HG03064 (cell line): ENCODE measurements around the gene FCER1G.
"Not testable (repeated sequence)": the region's sequence is repeated elsewhere in the genome, so short reads cannot be mapped to it uniquely, and the experiment has no call there.

Experiments used
- ATAC-seq: cut with Tn5 transposase; IDR thresholded peaks from one replicate; pipeline ENCODE4 v1.9.1; 2021; ENCODE audit warnings: low read depth; ENCODE audit not compliant: unreplicated experiment

FCER1G gene

GRCh38 chr1:161226759-161227158, 11.7 kb downstream of the FCER1G start:
- no peak for ATAC-seq

- ATAC-seq: peak; percentile 45
Observed at GRCh38 chr1:161227196-161227871, 12.2 kb downstream of the FCER1G start.

DNA sequence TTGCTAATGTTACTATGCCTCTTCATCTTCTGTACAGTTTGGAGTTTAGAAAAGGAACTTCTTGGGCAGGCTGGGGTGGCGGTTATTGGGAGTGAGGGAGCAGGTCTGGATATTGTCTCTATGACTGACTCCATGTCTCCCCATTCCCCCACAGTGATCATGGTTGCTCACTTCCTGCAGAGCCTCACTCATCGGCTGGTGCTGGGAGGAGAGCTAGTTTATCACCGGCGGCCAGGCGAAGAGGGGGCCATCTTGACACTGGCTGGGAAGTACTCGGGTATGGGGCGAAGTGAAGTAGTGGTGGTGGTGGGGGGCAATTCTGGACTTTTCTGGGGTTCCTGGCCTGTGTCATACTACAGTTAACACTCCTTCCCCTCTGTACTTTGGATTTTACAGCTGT, 12.9 kb downstream of the FCER1G start:
- no peak for ATAC-seq

GRCh38 chr1:161229896-161230295, 14.8 kb downstream of the FCER1G start:
- no peak for ATAC-seq

GRCh38 chr1:161230762-161231161, 15.7 kb downstream of the FCER1G start:
- no peak for ATAC-seq

- no peak for ATAC-seq
Observed at GRCh38 chr1:161233102-161233501, 18.0 kb downstream of the FCER1G start.

GRCh38 chr1:161235957-161236775, 21.1 kb downstream of the FCER1G start:
- no peak for ATAC-seq

DNA sequence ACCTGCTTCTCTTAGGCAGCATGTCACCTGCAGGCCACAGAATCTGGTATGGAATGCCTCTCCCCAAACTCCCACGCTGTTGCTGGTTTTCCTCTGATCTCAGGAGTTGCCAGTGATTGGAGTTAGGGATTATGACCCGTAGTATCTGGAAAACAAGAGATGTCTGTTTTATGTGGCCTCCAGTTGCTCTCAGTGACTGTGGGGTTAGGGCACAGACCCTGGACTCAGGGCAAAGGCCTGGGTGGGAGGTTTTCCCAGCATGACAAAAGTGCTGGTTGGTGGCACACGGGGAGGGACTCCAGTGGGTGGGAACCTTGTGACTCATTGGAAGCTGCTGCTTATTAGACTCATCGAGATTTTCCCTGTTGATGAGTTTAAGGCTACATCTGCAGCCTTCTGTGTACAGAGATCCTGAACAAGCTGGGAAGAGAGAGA, 23.0 kb downstream of the FCER1G start, which contains the start of gene NR1I3:
NR1I3 (minus strand) TSS at position 165 of the 435 bp plus-strand sequence. CDS start 1,638 bp downstream, outside the sequence.
- ATAC-seq: no peak

- no peak for ATAC-seq
Observed at GRCh38 chr1:161241682-161242081, 26.6 kb downstream of the FCER1G start.

GRCh38 chr1:161242313-161242712, 27.2 kb downstream of the FCER1G start:
- ATAC-seq: no peak

DNA sequence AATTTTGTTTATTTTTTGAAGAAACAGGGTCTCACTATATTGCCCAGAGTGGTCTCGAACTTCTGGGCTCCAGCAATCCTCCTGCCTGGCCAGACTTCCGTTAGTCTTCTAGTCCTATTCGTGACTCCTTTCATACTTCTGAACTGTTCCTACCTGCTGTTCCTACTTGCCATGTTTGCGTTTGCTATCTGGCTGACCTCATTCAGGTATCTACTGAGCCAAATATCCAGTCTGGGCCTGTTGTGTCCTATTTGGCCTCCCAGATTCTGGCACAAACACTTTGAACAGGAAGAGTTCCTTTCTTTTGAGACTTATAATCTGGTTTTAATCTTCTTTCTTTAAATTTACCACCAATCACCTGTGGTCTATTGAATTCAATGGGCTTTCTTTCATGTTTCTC, 29.8 kb downstream of the FCER1G start:
- no peak for ATAC-seq

DNA sequence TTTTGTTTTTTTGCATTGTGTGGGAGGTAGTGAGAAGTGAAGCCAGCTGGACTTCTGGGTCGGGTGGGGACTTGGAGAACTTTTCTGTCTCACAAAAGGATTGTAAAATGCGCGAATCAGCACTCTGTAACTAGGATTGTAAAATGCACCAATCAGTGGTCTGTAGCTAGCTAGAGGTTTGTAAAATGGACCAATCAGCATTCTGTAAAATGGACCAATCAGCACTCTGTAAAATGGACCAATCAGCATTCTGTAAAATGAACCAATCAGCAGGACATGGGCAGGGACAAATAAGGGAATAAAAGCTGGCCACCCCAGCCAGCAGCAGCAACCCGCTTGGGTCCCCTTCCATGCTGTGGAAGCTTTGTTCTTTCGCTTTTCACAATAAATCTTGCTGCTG, 35.0 kb downstream of the FCER1G start:
- ATAC-seq: not testable (repeated sequence)

- no peak for ATAC-seq
Observed at GRCh38 chr1:161250829-161251228, 35.7 kb downstream of the FCER1G start.

GRCh38 chr1:161251579-161251978, 36.5 kb downstream of the FCER1G start:
- no peak for ATAC-seq

DNA sequence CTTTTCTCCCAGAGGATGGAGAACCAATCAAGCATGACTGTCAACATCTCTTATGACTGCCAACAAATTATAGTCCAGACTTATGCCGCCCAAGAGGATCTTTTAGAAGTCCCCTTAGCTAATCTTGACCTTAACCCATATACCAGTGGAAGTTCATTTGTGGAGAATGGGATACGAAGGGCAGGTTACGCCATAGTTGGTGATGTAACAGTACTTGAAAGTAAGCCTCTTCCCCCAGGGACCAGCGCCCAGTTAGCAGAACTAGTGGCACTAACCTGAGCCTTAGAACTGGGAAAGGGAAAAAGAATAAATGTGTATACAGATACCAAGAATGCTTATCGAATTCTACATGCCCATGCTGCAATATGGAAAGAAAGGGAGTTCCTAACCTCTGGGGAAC, 40.2 kb downstream of the FCER1G start:
- not testable (repeated sequence) for ATAC-seq

- ATAC-seq: not testable (repeated sequence)
Observed at GRCh38 chr1:161255955-161256520, 40.9 kb downstream of the FCER1G start.

DNA sequence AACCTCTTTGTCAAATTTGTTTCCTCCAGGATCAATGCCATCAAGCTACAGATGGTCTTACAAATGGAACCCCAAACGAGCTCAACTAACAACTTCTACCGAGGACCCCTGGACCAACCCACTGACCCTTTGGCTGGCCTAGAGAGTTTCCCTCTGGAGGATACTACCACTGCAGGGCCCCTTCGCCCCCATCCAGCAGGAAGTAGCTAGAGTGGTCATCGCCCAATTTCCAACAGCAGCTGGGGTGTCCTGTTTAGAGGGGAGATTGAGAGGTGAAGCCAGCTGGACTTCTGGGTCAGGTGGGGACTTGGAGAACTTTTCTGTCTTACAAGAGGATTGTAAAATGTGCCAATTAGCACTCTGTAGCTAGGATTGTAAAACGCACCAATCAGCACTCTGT, 42.0 kb downstream of the FCER1G start:
- not testable (repeated sequence) for ATAC-seq

- ATAC-seq: peak; percentile 85
Observed at GRCh38 chr1:161258439-161259344, 43.6 kb downstream of the FCER1G start, which contains the start of gene PCP4L1. Gene PCP4L1, plus strand, starts transcription at chr1:161258745. Its CDS starts 230 bp downstream, at chr1:161258975.

DNA sequence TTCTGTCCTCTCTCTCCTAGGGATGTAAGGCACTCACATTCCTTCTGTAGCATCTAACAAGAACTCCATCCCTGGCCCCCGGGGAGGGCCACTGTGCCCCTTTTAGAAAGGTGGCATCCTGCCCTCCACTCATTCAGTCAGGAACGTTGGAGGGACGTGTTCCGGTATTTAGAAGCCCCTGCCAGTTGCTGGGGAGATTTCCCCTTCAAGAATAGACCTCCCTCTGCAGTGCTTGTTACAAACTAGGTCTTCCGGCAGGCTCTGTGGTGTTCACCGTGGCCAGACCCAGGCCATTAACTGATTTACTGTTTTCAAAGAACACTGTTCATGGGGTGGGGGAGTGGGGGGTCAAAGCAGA, 44.2 kb downstream of the FCER1G start:
- ATAC-seq: no peak

DNA sequence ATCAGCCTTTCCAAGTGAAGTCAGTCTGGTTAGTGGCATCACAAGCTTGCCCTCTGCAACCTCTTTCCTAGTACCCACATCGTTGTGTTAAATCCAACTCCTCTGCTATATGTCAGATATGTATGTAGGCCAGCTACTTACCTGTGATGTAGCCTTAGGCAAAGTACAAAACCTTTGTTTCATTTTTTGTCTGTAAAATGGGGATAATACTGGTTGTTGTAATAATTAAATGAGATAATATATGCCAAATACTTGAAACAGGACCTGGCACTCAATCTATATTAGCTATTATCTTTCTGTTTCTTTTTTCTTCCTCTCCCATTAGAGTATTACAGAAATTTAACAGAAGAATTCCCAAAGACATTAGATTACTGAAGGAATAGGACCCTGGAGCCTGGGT, 44.7 kb downstream of the FCER1G start:
- ATAC-seq: no peak
